Measurements from ENCODE around the gene SPATA31E1. TPM values are rescaled to one million over a fixed set of nuclear protein-coding genes. Genes with fewer than 3 reads are reported as not detected.
"Not testable (repeated sequence)": the region's sequence is repeated elsewhere in the genome, so short reads cannot be mapped to it uniquely, and the experiment has no call there.

The SPATA31E1 gene
- total RNA-seq: not detected

DNA sequence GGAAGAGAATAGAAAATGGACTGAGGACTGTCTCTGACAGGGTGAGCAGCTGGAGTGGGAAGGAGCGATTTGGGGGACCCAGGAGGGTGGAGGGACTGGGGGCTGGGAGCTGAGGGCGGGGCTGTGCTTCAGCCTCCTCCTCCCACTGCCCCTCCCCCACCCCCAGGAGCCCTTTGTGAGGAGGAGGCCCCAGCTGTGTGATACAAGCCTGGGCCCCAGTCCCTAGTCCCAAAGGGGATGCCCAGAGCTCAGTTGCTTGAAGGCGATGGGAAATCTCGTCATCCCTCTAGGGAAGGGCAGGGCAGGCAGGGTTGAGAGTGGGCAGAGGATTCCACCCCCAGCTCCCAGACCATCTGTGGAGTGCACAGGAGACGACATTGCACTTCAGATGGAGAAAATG, at the start of gene SPATA31E1:
Gene SPATA31E1, plus strand, starts transcription at position 251 of the 400 bp plus-strand sequence. Its CDS starts 15 bp downstream, at position 266.
- H3K4me1 Mint-ChIP-seq (ENCODE audit: low read depth): peaks cover 11% of the 10 kb centered on the region
- H3K27me3 Mint-ChIP-seq (ENCODE audit: low read depth): no peaks in the 10 kb centered on the region
- intact Hi-C loops (cut with micrococcal nuclease): loop anchor here (10.0 kb wide), 1 partner anchor 198 kb away; no protein-coding TSS in a partner anchor
- no peak within 1 kb of the TSS for H3K27ac Mint-ChIP-seq
- no peaks in the 10 kb centered on the region for H3K9me3 Mint-ChIP-seq
- CTCF ChIA-PET: no interaction called here
- H3K4me3 Mint-ChIP-seq: no peak within 1 kb of the TSS
- no peak for DNase-seq
- H3K36me3 Mint-ChIP-seq (ENCODE audit: low read depth): no peaks in the 10 kb centered on the region

DNA sequence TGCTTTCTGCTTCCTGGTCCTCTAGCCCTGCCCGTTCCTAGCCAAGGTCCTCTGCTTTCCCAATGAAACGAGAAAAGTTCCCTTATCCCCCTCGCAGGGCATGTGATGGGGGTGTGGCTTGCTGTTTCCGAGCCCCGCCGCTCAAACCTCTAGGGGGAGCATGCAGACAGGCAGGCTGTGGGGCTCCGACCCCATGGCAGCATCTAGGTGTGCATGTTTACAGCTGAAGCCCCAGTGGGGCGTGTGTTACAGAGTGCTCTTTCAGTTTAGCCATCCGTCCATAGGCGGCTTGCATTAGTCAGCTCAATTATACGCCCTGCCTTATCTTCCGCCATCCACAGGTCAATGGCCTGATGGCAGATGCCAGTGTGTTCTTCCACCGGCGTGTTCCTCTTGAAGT, 48.3 kb upstream of the SPATA31E1 start:
- CTCF ChIA-PET: no interaction called here
- no peak for DNase-seq

DNA sequence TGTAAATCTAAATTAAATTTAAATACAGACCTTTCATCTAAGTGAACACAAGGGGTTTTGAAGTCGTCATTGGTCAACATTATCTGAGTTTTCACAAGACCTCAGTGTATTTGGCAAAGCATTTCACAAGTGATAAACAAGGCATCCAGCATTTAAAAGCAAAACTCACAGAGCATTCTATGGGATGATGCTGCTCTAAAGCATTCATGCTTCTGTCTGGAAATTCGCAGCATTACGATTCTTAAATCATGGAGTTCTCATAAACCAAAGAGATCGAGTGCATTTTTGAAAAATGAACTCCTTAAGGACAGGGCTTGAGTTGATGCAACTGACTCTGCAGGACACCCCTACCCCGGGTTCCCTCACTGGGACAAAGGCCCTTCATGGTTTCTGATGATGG, 46.1 kb upstream of the SPATA31E1 start:
- Mint-ChIP-seq H3K27me3 (ENCODE audit: low read depth) (no peaks in the 10 kb centered on the region), H3K36me3 (ENCODE audit: low read depth) (no peaks in the 10 kb centered on the region), H3K4me3 (no peak overlapping the region), H3K4me1 (ENCODE audit: low read depth) (no peaks in the 10 kb centered on the region), H3K27ac (no peak overlapping the region), H3K9me3 (peaks cover 3% of the 10 kb centered on the region)
- CTCF ChIA-PET: no interaction called here
- no peak for DNase-seq
- intact Hi-C loops (cut with micrococcal nuclease): no loop called here

More for the DNA sequence above, 48.3 kb upstream of the SPATA31E1 start:
- Mint-ChIP-seq H3K4me1 (ENCODE audit: low read depth) (peaks cover 3% of the 10 kb centered on the region), H3K36me3 (ENCODE audit: low read depth) (no peaks in the 10 kb centered on the region), H3K27ac (no peak overlapping the region), H3K9me3 (no peaks in the 10 kb centered on the region), H3K27me3 (ENCODE audit: low read depth) (no peaks in the 10 kb centered on the region), H3K4me3 (no peak overlapping the region)
- intact Hi-C loops (cut with micrococcal nuclease): no loop called here

DNA sequence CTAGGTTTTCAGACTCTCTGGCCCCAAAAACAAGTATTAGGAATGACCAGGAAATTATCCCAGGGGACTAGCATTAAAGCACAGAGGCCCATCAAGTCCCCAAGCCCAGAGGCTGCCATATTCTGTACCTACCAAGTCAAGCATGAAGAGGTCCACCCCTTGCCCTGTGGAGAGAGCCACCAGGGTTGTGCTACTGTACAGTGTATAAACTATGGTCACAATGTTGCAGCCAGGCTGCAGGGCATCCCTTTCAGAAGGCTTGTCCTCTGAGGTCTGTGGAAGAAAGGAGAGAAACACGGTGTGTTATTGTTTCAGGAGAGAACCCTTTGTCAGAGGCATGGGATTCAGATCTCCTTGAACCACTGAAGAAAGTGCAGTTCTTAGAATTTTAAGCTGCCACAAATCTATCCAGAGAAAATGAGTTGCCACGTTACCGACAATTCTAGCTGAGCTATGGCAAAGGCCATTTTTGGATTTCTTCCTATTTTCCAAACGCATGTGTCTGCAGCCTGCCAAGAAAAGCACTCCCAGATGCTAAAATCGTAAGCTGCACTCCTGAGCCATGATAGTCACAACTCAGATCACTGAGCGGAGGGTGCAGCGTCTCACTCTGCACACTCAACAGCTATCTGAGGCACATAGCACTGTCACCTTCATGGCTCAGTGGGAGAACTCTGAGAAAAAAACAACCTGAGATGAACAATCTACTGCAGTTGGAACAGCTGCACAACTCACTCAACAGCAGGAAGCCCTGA, 45.5 kb upstream of the SPATA31E1 start:
- Mint-ChIP-seq H3K27ac (no peak overlapping the region), H3K4me3 (no peak overlapping the region), H3K27me3 (ENCODE audit: low read depth) (no peaks in the 10 kb centered on the region), H3K4me1 (ENCODE audit: low read depth) (no peaks in the 10 kb centered on the region), H3K9me3 (peaks cover 3% of the 10 kb centered on the region), H3K36me3 (ENCODE audit: low read depth) (no peaks in the 10 kb centered on the region)
- no peak for DNase-seq
- CTCF ChIA-PET: no interaction called here
- intact Hi-C loops (cut with micrococcal nuclease): no loop called here

DNA sequence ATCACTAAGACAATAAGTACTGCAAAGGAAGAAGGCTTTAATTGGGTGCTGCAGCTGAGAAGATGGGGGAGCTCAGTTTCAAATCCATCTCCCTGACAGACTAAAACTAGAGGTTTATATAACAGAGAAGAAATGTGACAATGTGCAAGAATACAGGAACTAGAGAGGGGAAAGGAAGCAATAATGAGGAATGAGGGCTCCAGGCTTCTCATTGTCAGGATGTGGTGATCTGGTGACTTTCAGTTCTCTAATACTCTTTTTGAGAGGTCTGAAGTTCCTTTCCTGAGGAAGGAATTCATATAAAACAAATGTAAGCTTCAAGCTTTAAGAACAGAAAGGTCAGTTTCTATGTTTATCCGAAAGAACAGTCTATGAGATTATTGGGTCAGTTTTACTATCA, 42.5 kb upstream of the SPATA31E1 start:
- no peak for DNase-seq
- Mint-ChIP-seq H3K4me1 (ENCODE audit: low read depth) (no peaks in the 10 kb centered on the region), H3K27me3 (ENCODE audit: low read depth) (no peaks in the 10 kb centered on the region), H3K27ac (no peak overlapping the region), H3K9me3 (peaks cover 3% of the 10 kb centered on the region), H3K4me3 (no peak overlapping the region), H3K36me3 (ENCODE audit: low read depth) (no peaks in the 10 kb centered on the region)
- intact Hi-C loops (cut with micrococcal nuclease): no loop called here
- CTCF ChIA-PET: no interaction called here

DNA sequence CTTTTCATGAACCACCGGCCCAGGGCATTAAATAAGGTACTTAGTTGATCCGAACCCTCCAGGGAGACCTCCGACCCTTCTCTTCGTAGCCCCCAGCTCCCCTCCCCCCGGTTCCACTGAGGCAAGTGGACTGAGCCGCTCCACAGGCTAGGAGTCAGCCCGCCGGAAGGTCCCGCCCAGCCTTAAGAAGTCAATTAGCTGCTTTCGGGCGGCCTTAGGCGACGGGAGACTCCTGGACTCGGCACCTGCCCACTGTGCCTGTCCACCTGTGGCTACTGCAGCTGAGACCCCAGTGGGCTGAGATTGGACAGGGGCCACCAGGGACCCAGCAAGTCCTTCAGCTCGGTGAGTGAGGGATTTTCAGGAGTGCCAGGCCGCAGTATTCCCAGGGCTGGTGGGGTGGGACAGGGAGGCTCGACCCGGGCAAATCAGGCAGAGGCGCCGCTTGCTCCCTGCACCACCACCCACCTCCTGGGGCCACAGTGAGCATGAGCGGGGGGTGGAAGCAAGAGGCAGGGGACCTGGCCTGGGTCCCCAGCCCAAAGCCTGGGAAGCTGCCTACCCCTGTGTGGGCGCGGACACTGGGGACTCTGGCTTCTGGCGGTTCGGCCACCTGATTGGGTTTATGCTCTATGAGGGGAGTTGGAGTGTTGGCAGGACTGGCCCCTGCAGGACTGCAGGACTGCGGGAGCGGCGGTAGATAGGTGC, 39.6 kb upstream of the SPATA31E1 start:
- CTCF ChIA-PET: no interaction called here
- Mint-ChIP-seq H3K27me3 (ENCODE audit: low read depth) (peaks cover 2% of the 10 kb centered on the region), H3K4me1 (ENCODE audit: low read depth) (no peaks in the 10 kb centered on the region), H3K9me3 (peaks cover 3% of the 10 kb centered on the region), H3K4me3 (no peak overlapping the region), H3K36me3 (ENCODE audit: low read depth) (no peaks in the 10 kb centered on the region), H3K27ac (no peak overlapping the region)
- no peak for DNase-seq
- intact Hi-C loops (cut with micrococcal nuclease): no loop called here

DNA sequence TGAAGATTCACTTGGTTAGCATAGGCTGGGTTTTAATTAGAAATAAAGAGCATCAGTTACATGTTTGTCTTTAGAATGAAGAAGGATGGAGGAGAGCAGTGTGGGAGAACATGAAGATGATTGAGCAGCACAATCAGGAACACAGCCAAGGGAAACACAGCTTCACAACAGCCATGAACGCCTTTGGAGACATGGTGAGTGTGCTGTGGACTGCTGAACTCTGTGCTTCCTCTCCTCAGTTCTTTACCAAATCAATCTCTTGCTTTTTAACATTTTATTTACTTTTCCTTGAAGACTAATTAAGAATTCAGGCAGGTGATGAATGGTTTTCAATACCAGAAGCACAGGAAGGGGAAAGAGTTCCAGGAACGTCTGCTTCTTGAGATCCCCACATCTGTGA, 38.2 kb upstream of the SPATA31E1 start:
- Mint-ChIP-seq H3K4me3 (no peak overlapping the region), H3K36me3 (ENCODE audit: low read depth) (no peaks in the 10 kb centered on the region), H3K4me1 (ENCODE audit: low read depth) (no peaks in the 10 kb centered on the region), H3K27ac (no peak overlapping the region), H3K27me3 (ENCODE audit: low read depth) (peaks cover 2% of the 10 kb centered on the region), H3K9me3 (peaks cover 3% of the 10 kb centered on the region)
- intact Hi-C loops (cut with micrococcal nuclease): no loop called here
- DNase-seq: no peak
- CTCF ChIA-PET: no interaction called here

DNA sequence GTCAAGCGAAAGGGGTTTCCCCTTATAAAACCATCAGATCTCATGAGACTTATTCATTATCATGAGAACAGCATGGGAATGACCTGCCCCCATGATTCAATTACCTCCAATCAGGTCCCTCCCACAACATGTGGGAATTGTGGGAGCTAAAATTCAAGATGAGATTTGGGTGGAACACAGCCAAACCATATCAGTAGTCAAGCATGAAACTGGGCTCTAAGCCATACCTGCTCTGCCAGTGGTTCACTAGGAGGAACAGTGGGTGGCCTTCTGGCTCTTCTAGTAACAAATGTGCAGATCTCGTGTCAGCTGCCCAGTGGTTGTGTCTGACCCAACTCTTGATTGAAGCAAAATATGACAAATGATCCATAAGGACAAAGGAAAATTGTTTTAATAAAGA, 34.9 kb upstream of the SPATA31E1 start:
- H3K36me3 Mint-ChIP-seq (ENCODE audit: low read depth); H3K4me3 Mint-ChIP-seq; H3K27ac Mint-ChIP-seq; H3K27me3 Mint-ChIP-seq (ENCODE audit: low read depth); H3K4me1 Mint-ChIP-seq (ENCODE audit: low read depth); H3K9me3 Mint-ChIP-seq; intact Hi-C loops (cut with micrococcal nuclease); CTCF ChIA-PET; DNase-seq: not testable (repeated sequence)

DNA sequence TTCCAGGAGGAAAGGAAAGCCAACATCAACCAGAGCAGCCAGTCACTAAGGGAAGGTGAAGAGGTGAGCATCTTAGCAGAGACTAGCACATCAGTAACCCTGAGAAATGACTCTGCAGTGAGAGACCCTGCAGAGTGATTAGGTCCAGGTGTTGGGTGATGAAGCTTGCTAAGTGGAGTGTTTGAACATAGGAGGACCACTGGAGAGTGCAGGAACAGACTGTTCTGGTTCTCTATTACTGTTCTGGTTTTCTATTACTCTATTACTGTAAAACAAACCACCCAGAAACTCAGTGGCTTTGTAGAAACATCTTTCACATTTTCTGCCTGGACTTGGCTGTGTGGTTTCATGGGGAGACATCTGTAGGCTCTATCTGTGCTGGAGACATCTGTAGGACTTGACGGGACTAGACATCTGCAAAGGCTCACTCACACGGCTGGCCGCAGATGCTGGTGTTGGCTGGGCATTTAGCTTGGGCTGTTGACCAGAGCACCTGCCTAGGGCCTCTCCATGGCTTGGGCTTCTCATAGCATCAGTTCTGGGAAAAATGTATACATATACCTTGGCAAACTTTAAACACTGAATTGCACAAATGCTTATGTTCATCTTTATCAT, 33.4 kb upstream of the SPATA31E1 start:
- no peaks in the 10 kb centered on the region for H3K9me3 Mint-ChIP-seq
- intact Hi-C loops (cut with micrococcal nuclease): no loop called here
- no peaks in the 10 kb centered on the region for H3K4me1 Mint-ChIP-seq (ENCODE audit: low read depth)
- H3K27me3 Mint-ChIP-seq (ENCODE audit: low read depth): peaks cover 2% of the 10 kb centered on the region
- no peaks in the 10 kb centered on the region for H3K36me3 Mint-ChIP-seq (ENCODE audit: low read depth)
- no peak overlapping the region for H3K4me3 Mint-ChIP-seq
- no peak overlapping the region for H3K27ac Mint-ChIP-seq
- CTCF ChIA-PET: no interaction called here
- DNase-seq: no peak

DNA sequence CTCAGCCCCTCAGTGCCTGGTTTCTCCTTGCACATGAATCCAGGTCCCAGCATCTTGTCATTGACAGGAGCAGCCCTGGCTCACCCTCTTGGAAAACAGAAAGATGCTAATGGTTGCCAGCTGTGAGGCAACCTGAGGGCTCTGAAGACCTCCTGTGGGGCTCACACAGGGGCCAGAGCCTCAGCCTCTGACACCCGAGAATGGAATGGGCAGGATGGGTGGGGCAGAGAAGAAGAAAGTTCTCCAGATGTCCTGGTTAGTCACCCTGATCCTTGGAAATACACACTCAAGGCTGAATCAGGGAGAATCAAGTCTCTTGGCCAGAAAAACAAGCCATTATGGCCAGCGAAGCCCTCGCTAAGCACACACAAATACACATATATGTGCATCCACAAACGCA, 32.3 kb upstream of the SPATA31E1 start:
- H3K36me3 Mint-ChIP-seq (ENCODE audit: low read depth): no peaks in the 10 kb centered on the region
- no peak overlapping the region for H3K27ac Mint-ChIP-seq
- CTCF ChIA-PET: no interaction called here
- no peaks in the 10 kb centered on the region for H3K9me3 Mint-ChIP-seq
- DNase-seq: no peak
- no peaks in the 10 kb centered on the region for H3K4me1 Mint-ChIP-seq (ENCODE audit: low read depth)
- intact Hi-C loops (cut with micrococcal nuclease): no loop called here
- peaks cover 2% of the 10 kb centered on the region for H3K27me3 Mint-ChIP-seq (ENCODE audit: low read depth)
- no peak overlapping the region for H3K4me3 Mint-ChIP-seq

DNA sequence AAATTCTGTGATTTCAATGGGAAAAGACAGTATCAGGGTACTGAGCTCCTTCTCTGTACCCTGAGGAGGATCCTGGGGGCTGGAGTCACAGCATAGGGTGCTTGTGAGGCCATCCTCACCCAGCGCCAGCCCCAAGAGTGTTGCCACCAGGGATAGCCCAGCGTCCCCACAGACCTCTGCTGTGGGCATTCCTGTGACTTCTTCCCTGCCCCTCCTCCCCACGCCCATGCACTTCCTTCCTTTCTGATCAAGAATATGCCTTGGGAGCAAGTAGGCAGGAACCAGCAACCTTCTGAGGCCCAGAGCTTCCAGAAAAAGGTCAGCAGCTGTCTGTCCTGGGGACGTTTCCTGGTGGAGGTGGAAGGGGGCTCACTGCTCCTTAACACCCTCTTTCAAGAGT, 31.5 kb upstream of the SPATA31E1 start:
- CTCF ChIA-PET; H3K36me3 Mint-ChIP-seq (ENCODE audit: low read depth); intact Hi-C loops (cut with micrococcal nuclease); DNase-seq; H3K27ac Mint-ChIP-seq; H3K4me1 Mint-ChIP-seq (ENCODE audit: low read depth); H3K9me3 Mint-ChIP-seq; H3K27me3 Mint-ChIP-seq (ENCODE audit: low read depth); H3K4me3 Mint-ChIP-seq: not testable (repeated sequence)

DNA sequence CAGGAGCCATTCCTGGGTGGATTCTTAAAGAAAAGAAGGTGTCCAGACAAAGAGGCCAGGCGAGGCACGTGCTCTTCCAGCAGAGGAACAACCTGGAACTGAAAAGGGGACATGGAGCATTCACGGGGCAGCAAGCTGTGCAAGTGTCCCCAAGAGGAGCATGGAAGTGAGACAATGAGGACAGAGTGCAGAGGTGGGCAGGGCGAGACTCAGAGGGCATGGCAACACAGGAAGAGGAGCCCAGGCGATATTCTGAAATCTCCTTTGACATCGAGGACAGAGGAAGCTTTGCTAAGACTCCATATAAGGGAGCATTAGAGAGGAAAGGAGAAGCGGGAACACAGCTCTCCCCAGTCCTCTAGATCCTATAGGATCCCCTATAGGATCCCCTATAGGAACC, 29.4 kb upstream of the SPATA31E1 start:
- intact Hi-C loops (cut with micrococcal nuclease): no loop called here
- H3K4me3 Mint-ChIP-seq: no peak overlapping the region

More for the DNA sequence above, 29.4 kb upstream of the SPATA31E1 start:
- H3K27me3 Mint-ChIP-seq (ENCODE audit: low read depth): peaks cover 2% of the 10 kb centered on the region
- no peak for DNase-seq
- peaks cover 1% of the 10 kb centered on the region for H3K9me3 Mint-ChIP-seq
- CTCF ChIA-PET: no interaction called here
- no peak overlapping the region for H3K27ac Mint-ChIP-seq
- no peaks in the 10 kb centered on the region for H3K4me1 Mint-ChIP-seq (ENCODE audit: low read depth)
- no peaks in the 10 kb centered on the region for H3K36me3 Mint-ChIP-seq (ENCODE audit: low read depth)
